WTC11 (cell line): ENCODE data around the gene PGRMC2. TPM values are rescaled to one million over a fixed set of nuclear protein-coding genes. Genes with fewer than 3 reads are reported as not detected.
A peak's percentile ranks its signal among the peaks of the same experiment; 100 is the strongest.

ENCODE experiments used
- AFF4 ChIP-seq: sonication (generic); formaldehyde crosslinking; IDR thresholded peaks from 2 replicates; pipeline ENCODE4 v1.8.1; 2023; ENCODE audit warnings: mild to moderate bottlenecking, missing genetic modification reagents, borderline replicate concordance
- AR ChIP-seq: fragments of 250-450 bp; sonication (Bioruptor Pico); IDR thresholded peaks from 2 replicates; pipeline ENCODE4 v1.9.0; 2021; ENCODE audit warnings: mild to moderate bottlenecking
- ATF6 ChIP-seq: sonication (generic); formaldehyde crosslinking; IDR thresholded peaks from 2 replicates; pipeline ENCODE4 v1.8.1; 2023; ENCODE audit warnings: mild to moderate bottlenecking, missing genetic modification reagents
- CREB1 ChIP-seq: sonication (generic); formaldehyde crosslinking; IDR thresholded peaks from 2 replicates; pipeline ENCODE4 v1.8.0; 2023; ENCODE audit warnings: mild to moderate bottlenecking, missing genetic modification reagents
- E2F1 ChIP-seq: sonication (generic); formaldehyde crosslinking; IDR thresholded peaks from 2 replicates; pipeline ENCODE4 v1.8.0; 2022; ENCODE audit warnings: mild to moderate bottlenecking, missing genetic modification reagents
- ERG ChIP-seq: fragments of 250-450 bp; sonication (Bioruptor Pico); IDR thresholded peaks from 2 replicates; pipeline ENCODE4 v1.8.0; 2021; ENCODE audit warnings: mild to moderate bottlenecking
- FOXJ3 ChIP-seq: sonication (generic); formaldehyde crosslinking; IDR thresholded peaks from 2 replicates; pipeline ENCODE4 v1.9.0; 2021; ENCODE audit warnings: missing genetic modification reagents, mild to moderate bottlenecking, borderline replicate concordance
- GTF2I ChIP-seq: fragments of 250-450 bp; sonication (Bioruptor Pico); conservative IDR thresholded peaks from 2 replicates; pipeline ENCODE4 v1.4.0; 2021; ENCODE audit warnings: mild to moderate bottlenecking
- HMGA2 ChIP-seq: fragments of 250-450 bp; sonication (Bioruptor Pico); IDR thresholded peaks from 2 replicates; pipeline ENCODE4 v1.4.0; 2021; ENCODE audit warnings: mild to moderate bottlenecking, moderate library complexity
- IRF1 ChIP-seq: sonication (generic); formaldehyde crosslinking; IDR thresholded peaks from 2 replicates; pipeline ENCODE4 v1.8.0; 2023; ENCODE audit warnings: missing genetic modification reagents
- JAZF1 ChIP-seq: fragments of 250-450 bp; sonication (Bioruptor Pico); IDR thresholded peaks from 2 replicates; pipeline ENCODE4 v1.9.0; 2021; ENCODE audit warnings: moderate library complexity, mild to moderate bottlenecking, inconsistent platforms
- MXD4 ChIP-seq: fragments of 250-450 bp; sonication (Bioruptor Pico); IDR thresholded peaks from 2 replicates; pipeline ENCODE4 v1.8.0; 2021; ENCODE audit warnings: mild to moderate bottlenecking, moderate library complexity, borderline replicate concordance
- MYBL2 ChIP-seq: sonication (generic); formaldehyde crosslinking; IDR thresholded peaks from 2 replicates; pipeline ENCODE4 v1.8.1; 2023; ENCODE audit warnings: mild to moderate bottlenecking, moderate library complexity, missing genetic modification reagents
- NFYB ChIP-seq: sonication (generic); formaldehyde crosslinking; conservative IDR thresholded peaks from 2 replicates; pipeline ENCODE4 v1.8.0; 2022; ENCODE audit warnings: low read depth, missing genetic modification reagents
- PRRX2 ChIP-seq: fragments of 250-450 bp; sonication (Bioruptor Pico); IDR thresholded peaks from 2 replicates; pipeline ENCODE4 v1.8.0; 2021; ENCODE audit warnings: mild to moderate bottlenecking
- RELA ChIP-seq: sonication (generic); formaldehyde crosslinking; IDR thresholded peaks from 2 replicates; pipeline ENCODE4 v1.8.1; 2022; ENCODE audit warnings: missing genetic modification reagents, mild to moderate bottlenecking, borderline replicate concordance
- RORB ChIP-seq: fragments of 250-450 bp; sonication (Bioruptor Pico); IDR thresholded peaks from 2 replicates; pipeline ENCODE4 v1.9.0; 2021; ENCODE audit warnings: mild to moderate bottlenecking
- SMAD3 ChIP-seq: sonication (generic); formaldehyde crosslinking; IDR thresholded peaks from 2 replicates; pipeline ENCODE4 v1.8.0; 2022; ENCODE audit warnings: missing genetic modification reagents, mild to moderate bottlenecking, borderline replicate concordance
- SMAD4 ChIP-seq: sonication (generic); formaldehyde crosslinking; IDR thresholded peaks from 2 replicates; pipeline ENCODE4 v1.8.0; 2022; ENCODE audit warnings: mild to moderate bottlenecking, missing genetic modification reagents
- TEAD1 ChIP-seq: sonication (generic); formaldehyde crosslinking; IDR thresholded peaks from 2 replicates; pipeline ENCODE4 v1.8.0; 2022; ENCODE audit warnings: mild to moderate bottlenecking, missing genetic modification reagents
- TP53 ChIP-seq: sonication (generic); formaldehyde crosslinking; IDR thresholded peaks from 2 replicates; pipeline ENCODE4 v1.8.1; 2023; ENCODE audit warnings: mild to moderate bottlenecking, missing genetic modification reagents
- USF2 ChIP-seq: sonication (generic); formaldehyde crosslinking; IDR thresholded peaks from 2 replicates; pipeline ENCODE4 v1.8.1; 2023; ENCODE audit warnings: mild to moderate bottlenecking, missing genetic modification reagents, moderate library complexity
- ZNF138 ChIP-seq: sonication (generic); formaldehyde crosslinking; conservative IDR thresholded peaks from 2 replicates; pipeline ENCODE4 v1.8.1; 2022; ENCODE audit warnings: mild to moderate bottlenecking, moderate library complexity, missing genetic modification reagents
- ZNF219 ChIP-seq: sonication (generic); formaldehyde crosslinking; IDR thresholded peaks from 2 replicates; pipeline ENCODE4 v1.8.0; 2023; ENCODE audit warnings: missing genetic modification reagents, mild to moderate bottlenecking, borderline replicate concordance
- ZNF416 ChIP-seq: fragments of 250-450 bp; sonication (Bioruptor Pico); IDR thresholded peaks from 2 replicates; pipeline ENCODE4 v1.9.0; 2021; ENCODE audit warnings: mild to moderate bottlenecking, inconsistent platforms
- ZNF671 ChIP-seq: fragments of 250-450 bp; sonication (Bioruptor Pico); IDR thresholded peaks from 2 replicates; pipeline ENCODE4 v1.8.0; 2021; ENCODE audit warnings: mild to moderate bottlenecking
- total RNA-seq: library from RNA; stranded (reverse); gene quantifications from 3 replicates; pipeline ENCODE4 v1.2.3, GENCODE V29; 2021

PGRMC2 gene
- total RNA-seq, 1 experiment from 2014 or later = 68.2 TPM

GRCh38 chr4:128287871-128288688 lies 467 bp upstream of the PGRMC2 start (continued):
- no peak for TF ChIP-seq AR (CRISPR knock-in tag)
- no peak for TF ChIP-seq PRRX2 (CRISPR knock-in tag)
- TF ChIP-seq GTF2I = no peak
- peak; percentile 78; the same call in 1 of the 2 replicates for TF ChIP-seq SMAD3
- peak; percentile 96 for TF ChIP-seq IRF1
- peak; percentile 83 for TF ChIP-seq USF2 (CRISPR knock-in tag)
- TF ChIP-seq E2F1 (CRISPR knock-in tag) = peak; percentile 97
- TF ChIP-seq MXD4 (CRISPR knock-in tag) = no peak
- peak; percentile 70; the same call in 1 of the 2 replicates for TF ChIP-seq ZNF219
- TF ChIP-seq HMGA2 (CRISPR knock-in tag) = no peak
- no peak for TF ChIP-seq ZNF416 (CRISPR knock-in tag)
- TF ChIP-seq ATF6 (CRISPR knock-in tag) = no peak
- no peak for TF ChIP-seq RORB (CRISPR knock-in tag)
- TF ChIP-seq ZNF671 (CRISPR knock-in tag) = no peak
- peak; percentile 93; the same call in 1 of the 2 replicates for TF ChIP-seq AFF4
- peak; percentile 98 for TF ChIP-seq RELA (CRISPR knock-in tag)
- TF ChIP-seq TP53 (CRISPR knock-in tag) = peak; percentile 96
- peak; percentile 98 for TF ChIP-seq TEAD1 (CRISPR knock-in tag)
- peak; percentile 77; the same call in 1 of the 2 replicates for TF ChIP-seq SMAD4 (CRISPR knock-in tag)
- peak; percentile 98 for TF ChIP-seq MYBL2 (CRISPR knock-in tag)
- TF ChIP-seq CREB1 (CRISPR knock-in tag) = peak; percentile 97
- peak; percentile 91; the same call in 1 of the 2 replicates for TF ChIP-seq ZNF138
- peak; percentile 41; the same call in 1 of the 2 replicates for TF ChIP-seq NFYB (CRISPR knock-in tag)
- TF ChIP-seq ERG = no peak
- TF ChIP-seq JAZF1 (CRISPR knock-in tag) = no peak
- TF ChIP-seq FOXJ3 (CRISPR knock-in tag) = no peak
